ENCODE measurements around the gene MGAT4C. TPM values are rescaled to one million over a fixed set of nuclear protein-coding genes. Genes with fewer than 3 reads are reported as not detected.

The MGAT4C gene
- total and polyA plus RNA-seq, 2 of the 8 experiments (the other 6 are each of a cell fraction or from before 2014, with no cell fraction given): 1.6 to 2.5 TPM

- ChIA-PET POLR2A (ENCODE audit: partially characterized antibody) (no interaction called here), CTCF (ENCODE audit: partially characterized antibody) (interaction anchor here (0.6 to 1.0 kb wide), 2 partner anchors 625 to 1010 kb away, joined by 3 read pairs; no protein-coding TSS in a partner anchor)
- no peak overlapping the region for H2BK20ac ChIP-seq (ENCODE audit: low read length)
- H3K36me3 ChIP-seq (ENCODE audit: control insufficient read depth in 2 of 4, insufficient read depth in 4 of 4, low read length in 3 of 4): no peaks in the 10 kb centered on the region
- no peaks in the 10 kb centered on the region for H3K79me2 ChIP-seq (ENCODE audit: control insufficient read depth in 1 of 2, insufficient read depth in 2 of 2, low read length in 2 of 2)
- no peaks in the 10 kb centered on the region for H4K20me1 ChIP-seq (replicated peaks in 1 of 2; ENCODE audit: control insufficient read depth in 1 of 2, insufficient read depth in 2 of 2, low read length in 2 of 2)
- H2BK12ac ChIP-seq (ENCODE audit: low read depth, low read length): no peak overlapping the region
- no peak overlapping the region for H2BK15ac ChIP-seq (ENCODE audit: low read length)
- H2AK5ac ChIP-seq (ENCODE audit: low read depth, low read length): no peak overlapping the region
- no peaks in the 10 kb centered on the region for H3K9me3 ChIP-seq (ENCODE audit: insufficient read depth in 2 of 2, low read depth in 1 of 2, low read length in 1 of 2)
- no peak for DNase-seq (ENCODE audit: low read depth in 1 of 2, low spot score in 2 of 2)
- H3K4me1 ChIP-seq (replicated peaks in 1 of 4; ENCODE audit: control insufficient read depth in 3 of 4, insufficient read depth in 4 of 4, low read length in 3 of 4): no peaks in the 10 kb centered on the region
- no peak overlapping the region for H3K4me2 ChIP-seq (ENCODE audit: insufficient read depth in 1 of 2, low read depth in 2 of 2, low read length in 2 of 2)
- H3K4ac ChIP-seq (replicated peaks; ENCODE audit: insufficient read length, low read depth, low read length): no peak overlapping the region
- H3K23ac ChIP-seq (ENCODE audit: insufficient read length): no peak overlapping the region
- H3K79me1 ChIP-seq (ENCODE audit: low read depth, low read length): no peaks in the 10 kb centered on the region
- no peak overlapping the region for H4K91ac ChIP-seq (replicated peaks; ENCODE audit: insufficient read length, low read length)
- no peak for TF ChIP-seq ZNF274 (IDR thresholded peaks at IDR 0.05; ENCODE audit: borderline replicate concordance, extremely low read depth, low read length)
- no peak for TF ChIP-seq RFX5 (IDR thresholded peaks at IDR 0.05; ENCODE audit: borderline replicate concordance, low read depth, low read length)
- no peak for TF ChIP-seq POLR2A (IDR thresholded peaks at IDR 0.05; ENCODE audit: control extremely low read depth in 1 of 2, low read depth in 2 of 2, low read length in 2 of 2)
- no peak for TF ChIP-seq CTCF (IDR thresholded peaks at IDR 0.05; ENCODE audit: control extremely low read depth in 1 of 3, insufficient read depth in 1 of 3, low read depth in 1 of 3, low read length in 3 of 3)
- no peak for TF ChIP-seq POU5F1 (IDR thresholded peaks at IDR 0.05; ENCODE audit: low read depth, low read length)
- TF ChIP-seq SUZ12 (IDR thresholded peaks at IDR 0.05; ENCODE audit: low read length): no peak
- TF ChIP-seq BRCA1 (IDR thresholded peaks at IDR 0.05; ENCODE audit: low read depth, low read length): no peak
- no peak for TF ChIP-seq GABPA (IDR thresholded peaks at IDR 0.05; ENCODE audit: borderline replicate concordance, insufficient read depth, low read length)
- no peak for TF ChIP-seq CHD1 (IDR thresholded peaks at IDR 0.05; ENCODE audit: low read depth, low read length)
- no peak for TF ChIP-seq TBP (IDR thresholded peaks at IDR 0.05; ENCODE audit: low read depth, low read length)
- no peak for TF ChIP-seq RBBP5 (IDR thresholded peaks at IDR 0.05; ENCODE audit: borderline replicate concordance, low read depth, low read length)
- no peak for TF ChIP-seq SAP30 (IDR thresholded peaks at IDR 0.05; ENCODE audit: insufficient read depth, insufficient replicate concordance, low read length)
- no peak for TF ChIP-seq SP2 (IDR thresholded peaks at IDR 0.05; ENCODE audit: low read length)
- H3K23me2 ChIP-seq (ENCODE audit: low read depth, low read length): no peaks in the 10 kb centered on the region
- H3K9ac ChIP-seq (replicated peaks in 1 of 4; ENCODE audit: extremely low read depth in 1 of 4, low read depth in 3 of 4, low read length in 3 of 4): no peak overlapping the region
- no peak overlapping the region for H3K14ac ChIP-seq (ENCODE audit: insufficient read length)
- H3K27ac ChIP-seq (ENCODE audit: low read depth, low read length): no peak overlapping the region
- H3K56ac ChIP-seq (replicated peaks; ENCODE audit: insufficient read length, low read depth, low read length): no peak overlapping the region
- no peak overlapping the region for H3K4me3 ChIP-seq (ENCODE audit: extremely low read depth in 1 of 4, insufficient read depth in 2 of 4, low read depth in 3 of 4, low read length in 4 of 4)
- H2BK120ac ChIP-seq (replicated peaks; ENCODE audit: low read depth, low read length): no peak overlapping the region
- WGBS, 2 experiments (ENCODE audit: extremely low coverage in 1 of 2, insufficient coverage in 1 of 2, insufficient read length in 1 of 2, insufficient replicate concordance in 2 of 2, low coverage in 1 of 2, low lambda C conversion rate in 2 of 2, missing lambda C conversion rate in 1 of 2): 90% methylated on average over 3 of the region's 3 CpGs; no CpG with 5 or more reads in 1 of the 2 experiments
- no peak for FAIRE-seq
- no peaks in the 10 kb centered on the region for H3K27me3 ChIP-seq (replicated peaks in 1 of 4; ENCODE audit: control insufficient read depth in 3 of 4, extremely low read depth in 1 of 4, insufficient read depth in 3 of 4, low read length in 3 of 4)
- H3K18ac ChIP-seq (ENCODE audit: extremely low read depth, low read length): no peak overlapping the region
- H4K5ac ChIP-seq (ENCODE audit: insufficient read length, low read depth, low read length): no peak overlapping the region
- no peak overlapping the region for H4K8ac ChIP-seq (ENCODE audit: extremely low read depth, insufficient read depth, low read length)
- no peak overlapping the region for H2AFZ ChIP-seq (ENCODE audit: low read length)
- H2BK5ac ChIP-seq (ENCODE audit: low read depth, low read length): no peak overlapping the region
These were observed 34.4 kb upstream of the MGAT4C start for GRCh38 chr12:86290615-86291014.

Data from H1 (cell line).